GM21619 (cell line): ENCODE measurements around the gene SCUBE2.

Experiments
- ATAC-seq: cut with Tn5 transposase; IDR thresholded peaks from one replicate; pipeline ENCODE4 v1.9.1; 2021; ENCODE audit not compliant: unreplicated experiment

SCUBE2 gene

GRCh38 chr11:9047964-9048523 lies 43.4 kb downstream of the SCUBE2 start:
- ATAC-seq, result no peak

- no peak for ATAC-seq
Measured at GRCh38 chr11:9046481-9046880, 44.9 kb downstream of the SCUBE2 start.

- ATAC-seq, result no peak
Measured at GRCh38 chr11:9042488-9042887, 48.9 kb downstream of the SCUBE2 start.

GRCh38 chr11:9041747-9042146 lies 49.7 kb downstream of the SCUBE2 start:
- ATAC-seq, result no peak

- no peak for ATAC-seq
Measured at GRCh38 chr11:9040410-9040809, 51.0 kb downstream of the SCUBE2 start.

GRCh38 chr11:9039863-9040262 lies 51.5 kb downstream of the SCUBE2 start:
- ATAC-seq, result no peak

GRCh38 chr11:9039198-9039597 lies 52.2 kb downstream of the SCUBE2 start:
- ATAC-seq, result no peak

GRCh38 chr11:9038541-9038940 lies 52.9 kb downstream of the SCUBE2 start:
- ATAC-seq, result no peak

- ATAC-seq, result no peak
Measured at GRCh38 chr11:9037963-9038362, 53.4 kb downstream of the SCUBE2 start.

- ATAC-seq, result no peak
Measured at GRCh38 chr11:9037046-9037780, 54.2 kb downstream of the SCUBE2 start.

GRCh38 chr11:9030601-9031000 lies 60.8 kb downstream of the SCUBE2 start:
- ATAC-seq, result no peak

- no peak for ATAC-seq
Measured at GRCh38 chr11:9029422-9029821, 62.0 kb downstream of the SCUBE2 start.

GRCh38 chr11:9028581-9028980 lies 62.8 kb downstream of the SCUBE2 start:
- ATAC-seq, result no peak

- ATAC-seq, result no peak
Measured at GRCh38 chr11:9025101-9025850, 66.1 kb downstream of the SCUBE2 start.

GRCh38 chr11:9022961-9023680 lies 68.3 kb downstream of the SCUBE2 start:
- ATAC-seq, result no peak

- no peak for ATAC-seq
Measured at GRCh38 chr11:9020916-9021315, 70.5 kb downstream of the SCUBE2 start.

GRCh38 chr11:9019861-9020260 lies 71.5 kb downstream of the SCUBE2 start:
- no peak for ATAC-seq

- ATAC-seq, result no peak
Measured at GRCh38 chr11:9017773-9018172, 73.6 kb downstream of the SCUBE2 start.

GRCh38 chr11:9016916-9017642 lies 74.3 kb downstream of the SCUBE2 start:
- no peak for ATAC-seq

- peak; percentile 74 for ATAC-seq
Measured at GRCh38 chr11:9015677-9016076, 75.7 kb downstream of the SCUBE2 start.

- no peak for ATAC-seq
Measured at GRCh38 chr11:9014826-9015225, 76.6 kb downstream of the SCUBE2 start.
